HG03457 (cell line): Measurements from ENCODE around the gene POLD3.

Source experiments
- ATAC-seq: cut with Tn5 transposase; IDR thresholded peaks from one replicate; pipeline ENCODE4 v1.9.1; 2021; ENCODE audit warnings: moderate number of reproducible peaks; ENCODE audit not compliant: unreplicated experiment

The POLD3 gene

GRCh38 chr11:74592441-74593362 is at the start of gene POLD3:
TSS of gene POLD3 (plus strand) at chr11:74592582. CDS start at chr11:74592659, 77 bp downstream.
- peak; percentile 79 for ATAC-seq

- no peak for ATAC-seq
These were observed 48.4 kb upstream of the POLD3 start for GRCh38 chr11:74543991-74544390.

- no peak for ATAC-seq
These were observed 45.6 kb upstream of the POLD3 start for GRCh38 chr11:74546752-74547151.

- no peak for ATAC-seq
These were observed 41.2 kb upstream of the POLD3 start for GRCh38 chr11:74550991-74551753.

- ATAC-seq = no peak
These were observed 40.6 kb upstream of the POLD3 start for GRCh38 chr11:74551754-74552145.

- ATAC-seq = no peak
These were observed 34.9 kb upstream of the POLD3 start for GRCh38 chr11:74557526-74557925.

- no peak for ATAC-seq
These were observed 33.1 kb upstream of the POLD3 start for GRCh38 chr11:74559110-74559933.

GRCh38 chr11:74559934-74560309 is 32.5 kb upstream of the POLD3 start:
- ATAC-seq = no peak

GRCh38 chr11:74566146-74566960 is 26.0 kb upstream of the POLD3 start:
- ATAC-seq = no peak

GRCh38 chr11:74568028-74568427 is 24.4 kb upstream of the POLD3 start:
- no peak for ATAC-seq

- no peak for ATAC-seq
These were observed 21.9 kb upstream of the POLD3 start for GRCh38 chr11:74570266-74571061.

- no peak for ATAC-seq
These were observed 21.4 kb upstream of the POLD3 start for GRCh38 chr11:74571062-74571399.

GRCh38 chr11:74572349-74572748 is 20.0 kb upstream of the POLD3 start:
- ATAC-seq = no peak

GRCh38 chr11:74574563-74574962 is 17.8 kb upstream of the POLD3 start:
- no peak for ATAC-seq

GRCh38 chr11:74575999-74576398 is 16.4 kb upstream of the POLD3 start:
- no peak for ATAC-seq

GRCh38 chr11:74577181-74577580 is 15.2 kb upstream of the POLD3 start:
- no peak for ATAC-seq

- ATAC-seq = no peak
These were observed 14.6 kb upstream of the POLD3 start for GRCh38 chr11:74577624-74578396.

GRCh38 chr11:74579577-74580270 is 12.7 kb upstream of the POLD3 start:
- ATAC-seq = no peak
